ENCODE results near the gene TRIM26.

The TRIM26 gene

DNA sequence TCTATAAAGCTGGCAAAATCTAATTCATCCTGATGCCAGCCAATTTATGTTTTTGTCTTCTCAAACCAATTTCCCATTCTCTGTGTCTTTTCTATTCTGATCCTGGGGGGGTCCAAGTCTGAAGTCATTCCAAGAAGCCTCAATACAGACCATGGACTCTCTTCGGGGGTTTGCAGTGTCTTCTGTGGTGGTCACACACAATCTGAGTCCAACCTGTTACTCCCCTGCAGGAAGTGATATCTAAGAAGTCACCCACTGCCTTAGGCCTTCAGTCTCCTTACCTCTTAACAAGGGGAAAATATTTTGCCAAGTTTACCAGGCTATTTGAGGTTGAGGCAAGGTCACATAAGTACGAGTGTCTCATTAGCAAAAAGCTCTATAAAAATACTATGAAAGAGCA, 1.9 kb downstream of the TRIM26 start:
- no peak for DNase-seq (ENCODE audit: low read depth)

DNA sequence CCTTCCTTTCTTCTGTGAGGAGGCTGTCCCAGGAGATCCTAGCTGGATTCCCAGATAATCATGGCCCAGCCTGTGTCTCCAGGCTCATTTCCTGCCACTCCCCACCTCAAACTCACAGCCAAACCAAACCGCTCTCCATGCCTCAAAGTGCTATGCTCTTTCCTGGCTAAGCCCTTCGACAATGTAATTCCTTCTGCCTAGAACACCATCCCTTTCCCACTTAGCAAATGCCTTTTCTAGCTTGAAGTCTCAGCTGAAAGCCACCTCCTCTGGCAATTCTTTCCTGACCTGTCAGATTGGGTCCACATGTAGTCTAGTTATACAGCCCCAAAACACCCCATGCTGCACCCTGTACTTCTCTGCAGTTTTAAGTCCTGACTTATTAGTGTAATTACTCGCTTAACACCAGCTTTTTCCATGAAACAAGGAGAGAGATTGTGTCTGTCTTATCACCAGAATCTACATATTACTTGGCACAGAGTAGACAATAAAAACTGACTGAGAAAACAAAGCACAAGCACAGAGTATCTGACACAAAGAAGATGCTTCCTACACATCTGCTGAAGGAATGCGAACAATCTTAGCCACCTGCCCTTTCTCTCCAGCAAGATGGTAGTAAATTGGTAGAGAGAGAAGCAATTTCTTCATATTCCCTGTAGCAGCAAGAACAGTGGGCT, 5.4 kb downstream of the TRIM26 start:
- no peak for DNase-seq (ENCODE audit: low read depth)

DNA sequence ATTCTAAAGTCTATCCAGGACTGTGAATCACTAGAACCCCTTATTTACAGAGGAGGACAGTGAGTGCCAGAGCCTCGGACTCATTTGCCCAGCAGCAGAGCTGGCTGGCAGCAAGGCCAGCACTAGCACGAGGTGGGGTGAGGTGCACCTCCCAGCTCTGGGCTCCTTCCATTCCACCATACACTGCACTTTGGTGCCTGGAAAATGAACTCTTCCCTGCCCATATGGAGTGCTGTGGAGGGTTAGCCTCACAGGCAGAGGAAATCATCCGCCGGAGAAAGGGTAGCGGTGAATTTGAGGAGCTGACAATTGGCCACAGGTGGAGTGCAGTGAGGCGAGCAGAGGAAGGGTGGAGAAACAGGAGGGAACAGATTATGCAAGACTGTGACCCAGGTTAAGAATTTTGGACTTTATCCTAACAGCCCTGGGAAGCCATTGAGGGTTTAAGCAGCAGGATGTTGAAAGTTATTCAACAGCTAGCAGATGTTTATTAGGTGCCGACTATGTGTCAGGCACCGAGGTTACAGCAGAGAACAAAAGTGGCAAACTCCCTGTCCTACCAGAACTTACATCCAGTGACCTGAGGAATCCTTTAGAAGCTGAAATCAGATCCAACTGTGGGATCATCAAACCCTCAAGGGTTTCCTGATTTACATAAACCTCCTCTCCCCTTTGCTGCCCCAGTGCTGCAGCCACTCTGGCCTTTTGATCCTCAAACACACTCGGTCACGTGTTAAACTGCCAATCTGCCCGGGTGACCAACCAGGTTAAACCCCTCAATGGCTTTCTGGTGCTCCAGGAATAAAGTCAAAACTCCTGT, 6.2 kb downstream of the TRIM26 start:
- DNase-seq (ENCODE audit: low read depth) = no peak

DNA sequence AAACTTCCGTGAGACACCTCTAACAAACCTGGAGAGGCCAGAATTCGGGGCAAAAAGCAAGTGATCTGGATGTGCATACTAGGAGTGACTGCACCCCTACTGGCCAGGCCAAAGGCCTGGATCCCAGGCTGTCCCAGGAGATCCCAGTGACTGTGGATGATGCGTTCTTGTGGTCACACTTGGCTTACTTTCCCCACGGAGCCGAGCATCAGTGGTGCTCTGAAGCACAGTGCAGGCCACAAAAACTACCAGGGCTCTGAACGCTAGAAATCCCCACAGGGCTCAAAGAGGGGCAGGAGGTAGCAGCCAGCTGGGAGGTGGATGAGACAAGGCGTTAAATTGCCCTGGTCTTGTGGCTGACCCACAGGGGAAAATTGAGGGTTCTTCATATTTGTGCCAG, 7.1 kb downstream of the TRIM26 start:
- DNase-seq (ENCODE audit: low read depth) = no peak

DNA sequence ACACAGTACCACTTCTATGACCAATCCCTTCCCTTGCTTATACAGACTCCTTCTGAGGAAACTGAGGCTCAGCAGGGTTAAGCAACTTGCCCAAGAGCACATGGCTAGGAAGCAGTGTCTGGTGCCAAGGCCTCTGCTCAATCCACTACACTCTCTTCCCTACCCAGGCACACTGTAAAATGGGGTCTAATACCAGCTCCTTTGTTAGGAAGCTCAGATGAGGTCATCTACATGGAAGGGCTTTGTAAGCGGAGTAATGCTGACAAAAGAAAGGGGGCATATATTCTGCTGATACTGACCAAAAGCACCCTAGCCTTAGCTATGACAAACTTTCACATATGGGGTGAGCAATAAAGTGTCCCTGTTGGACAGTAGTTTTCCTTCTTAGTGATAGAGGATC, 9.1 kb downstream of the TRIM26 start:
- DNase-seq (ENCODE audit: low read depth) = no peak

DNA sequence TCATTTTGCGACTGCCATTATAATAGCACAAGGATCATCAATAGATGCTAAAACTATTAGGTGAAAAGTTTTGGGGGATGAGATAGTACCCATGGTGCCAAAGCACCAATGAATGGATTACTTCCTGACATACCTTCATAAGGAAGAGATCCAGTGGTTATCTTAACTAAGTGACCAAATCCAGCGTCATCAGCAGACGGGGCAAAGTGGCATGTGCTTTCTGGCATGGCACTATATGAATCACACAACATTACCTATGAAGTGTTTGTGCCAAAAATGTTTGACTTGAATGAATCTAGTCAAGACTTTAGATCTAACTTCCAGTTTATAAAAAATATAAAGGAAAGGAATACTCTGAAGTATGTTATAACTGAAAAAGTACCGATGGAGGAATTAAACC, 10.8 kb downstream of the TRIM26 start:
- no peak for DNase-seq (ENCODE audit: low read depth)

DNA sequence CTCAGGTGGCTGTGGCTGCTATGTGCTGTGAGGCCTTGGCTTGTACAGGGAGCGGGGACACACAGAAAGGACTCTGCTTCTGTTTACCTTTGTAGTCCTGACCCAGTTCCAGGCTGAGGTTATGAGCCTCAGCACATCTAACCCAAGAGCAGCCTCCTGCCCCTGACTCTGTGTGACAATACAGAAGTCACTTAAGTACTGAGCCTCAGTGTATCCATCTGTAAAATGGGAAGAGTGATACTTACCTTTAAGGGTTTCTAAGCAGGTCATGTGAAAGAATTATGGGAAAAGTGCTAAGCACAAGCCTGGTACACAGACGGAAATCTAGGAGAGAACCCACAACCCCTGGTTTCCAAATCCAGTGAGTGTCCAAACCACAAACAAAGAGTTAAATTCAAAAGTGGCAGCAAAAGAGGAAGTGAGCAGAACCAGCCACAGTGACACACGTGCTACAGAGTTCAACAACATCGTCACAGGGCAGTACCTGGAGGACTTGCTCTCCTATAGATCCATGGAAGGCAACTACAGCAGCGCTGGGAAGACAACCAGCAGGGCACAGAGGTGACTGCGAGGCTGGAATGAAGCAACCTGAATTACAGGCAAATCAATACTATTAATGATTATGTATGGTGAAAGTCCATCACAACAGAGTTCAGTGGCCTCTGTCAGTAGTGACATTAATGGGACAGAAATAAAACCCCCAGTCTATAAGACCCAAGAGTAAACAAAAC, 12.5 kb downstream of the TRIM26 start:
- no peak for DNase-seq (ENCODE audit: low read depth)

DNA sequence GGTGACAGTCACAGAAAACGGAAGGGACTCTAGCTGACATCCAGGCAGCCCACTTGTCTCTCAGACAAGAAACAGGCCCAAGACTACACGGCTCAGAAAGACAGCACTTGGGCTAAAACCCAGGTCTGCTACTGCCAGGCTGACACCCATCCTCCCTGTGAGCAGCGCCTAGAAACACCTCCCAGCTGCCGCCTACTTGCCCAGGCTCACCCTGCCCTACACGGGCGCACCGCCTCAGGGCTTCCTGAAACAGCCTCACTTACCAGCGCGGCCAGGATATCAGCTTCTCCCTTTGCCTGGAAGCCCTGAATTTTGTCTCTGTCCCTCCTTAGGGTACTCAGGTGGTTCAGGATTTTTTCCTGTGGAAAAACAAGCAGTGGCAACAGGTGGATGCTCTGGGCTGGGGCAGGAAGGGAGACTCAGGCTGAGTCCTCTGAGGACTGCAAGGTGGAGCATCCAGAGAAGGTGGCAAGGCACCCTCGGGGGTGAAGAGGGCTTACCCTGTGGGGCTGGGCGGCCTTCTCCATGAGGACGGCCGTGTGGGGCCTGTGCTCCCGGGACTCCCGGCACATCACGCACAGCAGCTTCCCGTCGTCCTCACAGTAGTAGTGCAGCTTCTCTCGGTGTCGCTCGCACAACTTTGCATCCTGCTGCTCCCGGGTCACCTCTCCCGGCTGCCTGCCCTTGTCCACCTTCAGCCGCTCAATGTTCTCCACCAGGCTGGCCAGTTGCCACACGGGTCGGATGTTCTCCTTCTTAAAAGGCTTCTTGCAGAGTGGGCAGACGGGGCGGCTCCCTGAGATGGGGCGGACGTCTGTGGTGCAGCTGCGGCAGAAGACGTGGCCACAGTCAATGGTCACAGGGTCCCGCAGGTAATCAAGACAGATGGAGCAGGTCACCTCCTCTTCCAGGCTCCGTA, 14.8 kb downstream of the TRIM26 start:
- DNase-seq (ENCODE audit: low read depth) = no peak

DNA sequence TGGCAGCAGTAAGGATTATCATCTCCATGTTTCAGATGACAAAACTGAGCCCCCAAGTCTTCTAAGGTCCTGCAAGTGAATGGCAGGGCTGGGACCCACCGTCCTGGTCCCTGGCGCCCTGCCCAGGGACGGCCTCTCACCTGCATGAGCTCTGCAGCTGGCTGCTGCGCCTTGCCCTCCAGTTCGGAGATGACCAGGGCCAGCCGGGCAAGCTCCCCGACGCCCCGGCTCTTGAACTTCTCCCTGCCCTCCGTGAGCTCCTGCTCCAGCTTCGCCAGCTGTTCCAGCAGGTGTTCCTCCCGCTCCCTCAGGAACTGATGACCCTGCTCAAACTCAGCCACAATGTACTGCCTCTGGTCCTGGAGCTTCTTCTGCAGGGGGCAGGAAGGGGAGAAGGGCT, 16.8 kb downstream of the TRIM26 start:
- no peak for DNase-seq (ENCODE audit: low read depth)

DNA sequence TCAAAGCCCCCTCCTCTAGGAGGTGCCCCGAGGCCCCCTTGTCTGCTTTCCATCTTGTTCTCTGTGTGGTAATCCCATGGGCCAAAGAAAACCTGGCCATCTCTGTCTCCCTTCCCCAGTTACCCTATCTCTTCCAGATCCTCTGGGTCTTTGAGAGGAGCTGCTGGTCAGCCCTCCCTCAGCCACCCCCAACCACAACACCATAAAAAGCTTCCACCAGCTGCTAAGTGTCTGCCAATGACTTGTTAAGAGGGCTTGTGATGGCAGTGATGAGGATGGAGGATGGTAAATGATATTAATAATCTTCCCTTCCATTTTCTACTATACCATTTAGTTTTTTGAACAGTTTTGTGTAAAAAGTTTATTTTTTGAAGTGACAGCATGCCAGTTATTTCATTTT, 17.3 kb downstream of the TRIM26 start:
- no peak for DNase-seq (ENCODE audit: low read depth)

DNA sequence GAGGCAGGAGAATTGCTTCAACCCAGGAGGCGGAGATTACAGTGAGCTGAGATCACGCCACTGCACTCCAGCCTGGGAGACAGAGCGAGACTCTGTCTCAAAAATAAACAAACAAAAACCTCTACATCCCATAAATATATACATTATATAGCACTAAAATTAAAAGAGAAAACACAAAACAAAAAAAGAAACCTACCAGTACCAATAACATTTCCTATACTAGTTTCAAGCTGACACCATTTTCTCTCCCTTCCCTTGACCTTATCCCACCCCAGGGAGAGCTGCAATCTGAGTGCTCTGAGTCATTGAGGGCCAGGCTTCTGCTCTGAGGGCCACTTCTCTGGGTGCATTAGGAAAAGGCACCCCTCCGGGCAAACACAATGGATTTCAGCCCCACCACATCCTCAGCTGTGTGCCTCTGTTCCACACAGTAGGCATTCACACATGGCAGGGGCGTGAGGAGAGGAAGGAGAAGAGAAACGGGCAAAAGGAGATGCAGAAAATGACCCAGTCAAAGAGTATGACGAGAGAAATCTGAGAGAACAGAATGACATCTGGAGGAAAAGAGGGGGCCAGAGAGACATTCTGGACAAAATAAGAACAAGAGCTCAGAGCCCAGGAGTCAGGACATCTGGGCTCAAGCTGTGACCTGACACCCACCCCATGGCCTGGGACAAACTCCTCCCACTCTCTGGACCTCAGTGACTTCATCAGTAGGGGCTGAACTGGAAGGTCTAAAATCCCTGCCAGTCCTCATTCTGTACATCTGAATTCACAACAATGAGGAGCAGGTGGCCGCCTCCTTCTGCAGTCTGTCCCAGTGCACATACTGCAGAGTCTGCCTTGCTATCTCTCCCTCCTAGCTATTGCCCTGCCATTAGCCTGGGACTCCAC, 18.2 kb downstream of the TRIM26 start:
- no peak for DNase-seq (ENCODE audit: low read depth)

DNA sequence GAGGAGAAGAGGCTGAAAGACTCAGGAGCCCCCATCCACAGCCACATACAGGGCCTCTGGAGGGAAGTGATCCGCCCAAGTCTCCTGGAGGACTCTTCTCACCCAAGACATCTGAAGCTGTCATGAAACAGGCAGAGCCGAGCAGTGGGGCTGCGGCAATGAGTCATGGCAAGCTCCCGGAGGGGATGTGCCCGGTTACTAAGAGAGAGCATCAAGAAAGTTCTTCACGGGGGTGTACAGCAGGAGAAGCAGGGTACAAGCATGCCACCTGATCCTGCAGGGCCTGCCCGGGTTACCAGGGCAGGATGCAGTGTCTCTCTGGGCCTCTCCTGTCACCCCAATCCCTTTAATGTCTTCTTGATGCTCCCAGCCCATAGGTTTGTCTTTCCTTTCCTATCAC, 21.1 kb downstream of the TRIM26 start:
- no peak for DNase-seq (ENCODE audit: low read depth)

DNA sequence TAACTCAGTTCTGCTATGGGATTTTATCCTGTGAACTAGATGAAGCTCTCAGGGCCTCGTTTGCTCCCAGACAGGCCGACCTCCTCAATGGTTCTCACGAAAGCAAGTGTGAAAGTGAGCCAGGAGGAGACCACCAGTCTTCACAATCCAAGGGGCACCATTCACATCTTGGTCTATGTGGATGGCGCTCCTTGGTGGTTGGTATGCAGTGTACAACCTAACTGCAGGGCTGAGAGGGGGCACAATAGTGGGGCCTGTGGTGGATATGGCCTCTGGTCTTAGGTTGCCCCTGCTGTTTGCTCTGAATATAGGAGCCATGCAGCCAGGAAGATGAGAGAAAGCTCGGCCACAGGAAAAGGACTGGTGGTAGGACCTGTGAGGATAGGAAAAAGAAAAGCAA, 24.7 kb downstream of the TRIM26 start:
- DNase-seq (ENCODE audit: low read depth) = no peak

DNA sequence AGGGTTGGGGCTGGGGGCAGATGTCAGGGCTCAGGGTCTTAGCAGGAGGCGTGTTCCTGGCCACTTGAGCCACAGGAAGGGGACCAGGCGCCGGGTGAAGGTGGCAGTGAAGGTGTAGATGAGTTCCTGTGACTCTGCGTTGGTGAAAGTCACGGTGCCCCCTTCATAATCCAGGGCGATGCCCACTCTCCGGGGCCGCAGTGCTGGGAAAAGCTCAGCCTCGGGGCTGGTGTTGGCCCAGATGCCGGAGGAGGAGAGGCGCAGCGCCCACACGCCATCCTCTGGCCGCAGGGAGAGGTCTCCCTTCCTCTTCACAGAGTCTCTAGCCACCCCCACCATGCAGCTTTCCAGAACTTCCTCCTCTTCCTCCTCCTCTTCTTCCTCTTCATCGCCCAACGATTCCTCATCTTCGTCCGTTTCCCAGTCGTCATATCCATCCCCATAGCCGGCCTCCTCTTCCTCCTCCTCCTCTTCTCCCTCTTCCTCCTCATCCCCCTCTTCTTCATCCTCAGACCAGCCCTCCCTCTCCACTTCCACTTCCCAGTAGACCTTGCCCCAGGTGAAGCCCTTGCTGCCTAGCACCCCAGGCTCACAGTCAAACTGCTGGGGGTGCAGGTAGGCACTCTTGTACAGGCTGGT, 27.2 kb downstream of the TRIM26 start:
- DNase-seq (ENCODE audit: low read depth) = no peak

DNA sequence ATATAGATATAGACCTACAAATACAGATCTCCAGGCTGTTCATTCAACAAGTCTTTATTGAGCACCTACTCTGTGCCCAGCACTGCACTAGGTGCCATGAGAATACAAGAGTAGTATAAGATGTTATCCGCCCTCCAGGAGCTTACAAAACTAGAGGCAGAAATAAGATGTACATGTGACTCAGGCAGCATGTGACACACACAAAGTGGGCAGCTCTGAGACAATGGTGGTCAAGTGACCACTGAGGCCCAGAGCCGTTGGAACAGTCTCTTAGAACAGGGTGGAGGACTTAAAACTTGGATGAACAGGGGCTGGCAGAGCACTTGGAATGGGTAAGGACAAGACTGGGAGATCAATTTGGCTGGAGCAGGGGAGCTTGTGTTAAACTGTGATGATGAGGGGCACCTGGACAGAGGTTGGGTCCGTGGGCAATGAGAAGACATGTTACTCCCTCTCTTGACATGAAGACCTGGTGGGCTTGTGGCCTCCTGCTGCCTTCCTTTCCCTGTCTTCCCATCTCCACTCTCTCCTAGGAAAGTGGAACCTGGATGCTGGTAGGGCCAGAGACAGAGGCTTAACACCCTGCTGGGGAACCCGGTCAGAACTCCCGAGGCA, 28.7 kb downstream of the TRIM26 start:
- no peak for DNase-seq (ENCODE audit: low read depth)

DNA sequence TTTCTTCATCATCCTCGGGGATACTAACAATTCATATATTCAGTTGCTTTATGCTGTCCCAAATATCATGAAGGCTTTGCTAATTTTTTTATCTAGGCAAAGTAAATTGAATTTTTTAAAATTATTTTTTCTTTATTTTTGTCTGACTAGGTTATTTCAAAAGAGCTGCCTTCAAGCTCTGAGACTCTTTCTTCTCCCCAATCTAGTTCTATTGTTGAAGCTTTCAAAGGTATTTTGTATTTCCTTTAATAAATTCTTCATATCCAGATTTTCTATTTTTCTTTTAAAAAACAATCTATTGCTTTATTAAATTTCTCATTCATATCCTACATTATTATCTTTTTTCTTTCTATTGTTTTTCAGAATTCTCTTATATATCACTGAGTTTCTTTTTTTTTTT, 33.1 kb downstream of the TRIM26 start:
- DNase-seq (ENCODE audit: low read depth) = no peak

DNA sequence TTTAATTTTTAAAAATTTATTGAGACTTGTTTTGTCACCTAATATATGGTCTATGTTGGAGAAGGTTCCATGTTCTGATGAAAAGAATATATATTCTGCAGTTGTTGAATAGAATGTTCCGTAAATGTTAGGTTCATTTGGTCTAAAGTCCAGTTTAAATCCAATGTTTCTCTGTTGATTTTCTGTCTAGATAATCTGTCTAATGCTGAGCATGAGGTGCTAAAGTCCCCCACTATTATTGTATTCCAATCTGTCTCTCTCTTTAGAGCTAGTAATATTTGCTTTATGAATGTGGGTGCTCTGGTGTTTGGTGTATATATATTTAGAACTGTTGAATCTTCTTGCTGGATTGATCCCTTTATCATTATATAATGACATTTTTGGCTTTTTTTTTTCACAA, 34.4 kb downstream of the TRIM26 start:
- no peak for DNase-seq (ENCODE audit: low read depth)

DNA sequence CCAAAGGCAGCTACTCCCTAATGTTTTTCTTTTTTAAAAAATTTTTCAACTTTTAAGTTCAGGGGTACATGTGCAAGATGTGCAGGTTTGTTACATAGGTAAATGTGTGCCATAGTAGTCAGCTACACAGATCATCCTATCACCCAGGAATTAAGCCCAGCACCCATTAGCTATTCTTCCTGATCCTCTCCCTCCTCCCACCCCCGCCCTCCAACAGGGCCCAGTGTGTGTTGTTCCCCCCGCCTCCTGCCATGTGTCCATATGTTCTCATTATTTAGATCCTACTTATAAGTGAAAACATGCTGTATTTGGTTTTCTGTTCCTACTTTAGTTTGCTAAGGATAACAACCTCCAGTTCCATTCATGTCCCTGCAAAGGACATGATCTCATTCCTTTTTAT, 37.4 kb downstream of the TRIM26 start:
- DNase-seq (ENCODE audit: low read depth) = no peak

DNA sequence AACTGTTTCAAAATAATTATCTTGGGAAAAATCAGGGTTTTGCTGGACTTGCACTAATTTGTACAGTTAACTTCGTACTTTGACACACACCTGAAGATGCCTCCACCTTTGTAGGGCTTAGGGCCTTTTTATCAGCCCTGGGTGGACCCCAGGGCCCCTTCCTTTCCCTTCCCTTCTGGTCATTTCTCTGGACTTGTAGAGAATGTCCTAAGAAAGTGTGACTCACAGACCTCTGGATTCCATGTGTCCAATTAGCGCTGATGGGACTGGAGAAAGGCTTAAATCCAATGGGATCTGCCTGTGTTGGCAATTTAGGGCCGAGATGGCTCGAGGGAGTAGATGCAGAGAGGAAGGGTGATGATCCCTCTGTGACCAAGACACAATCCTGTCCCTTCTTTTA, 40.5 kb downstream of the TRIM26 start:
- no peak for DNase-seq (ENCODE audit: low read depth)

Data from GM04504 (cell line).